Natural killer cell (primary cell): ENCODE results near the gene RSAD2. TPM values are rescaled to one million over a fixed set of nuclear protein-coding genes. Genes with fewer than 3 reads are reported as not detected.

Source experiments
- ATAC-seq, 3 donors: fragments of 150-1000 bp in 2 of 3; fragments of 200-7000 bp in 1 of 3; cut with Tn5 transposase; 1 replicate in 1 of 3; 2 replicates in 2 of 3; pipeline ENCODE4 v1.10.0; 2021; ENCODE audit warnings: mild to moderate bottlenecking in 2 of 3, moderate library complexity in 2 of 3
- DNase-seq, 2 donors: peaks; one replicate each; pipeline versions ENCODE4 v3.0.0 to v3.0.0-alpha.2; 2013 to 2021; ENCODE audit warnings: mixed read lengths in 1 of 2
- H3K27ac ChIP-seq: one replicate; pipeline ENCODE4 v1.5.1; 2013; ENCODE audit warnings: mild to moderate bottlenecking, low read length
- H3K27me3 ChIP-seq: one replicate; pipeline ENCODE4 v1.6.1; 2013; ENCODE audit warnings: low read length; ENCODE audit not compliant: control insufficient read depth, insufficient read depth
- H3K36me3 ChIP-seq: one replicate; pipeline ENCODE4 v1.6.1; 2013; ENCODE audit warnings: low read length; ENCODE audit not compliant: control insufficient read depth, insufficient read depth
- H3K4me1 ChIP-seq: one replicate; pipeline ENCODE4 v1.6.1; 2013; ENCODE audit warnings: low read length; ENCODE audit not compliant: control insufficient read depth, insufficient read depth
- H3K4me3 ChIP-seq: one replicate; pipeline ENCODE4 v1.5.1; 2013; ENCODE audit warnings: low read length
- H3K9me3 ChIP-seq: one replicate; pipeline ENCODE4 v1.6.1; 2013; ENCODE audit warnings: low read length; ENCODE audit not compliant: control insufficient read depth, insufficient read depth
- H3K27ac Mint-ChIP-seq, 2 donors: one replicate each; pipeline ENCODE4 v1.8.0; 2022; ENCODE audit warnings: mild to moderate bottlenecking in 2 of 2, mixed read lengths in 2 of 2, moderate library complexity in 1 of 2
- H3K27me3 Mint-ChIP-seq, 2 donors: one replicate each; pipeline ENCODE4 v1.8.0; 2022; ENCODE audit warnings: low read depth in 2 of 2, mixed read lengths in 2 of 2
- H3K36me3 Mint-ChIP-seq: one replicate; pipeline ENCODE4 v1.8.0; 2022; ENCODE audit warnings: mixed read lengths
- H3K4me1 Mint-ChIP-seq, 2 donors: one replicate each; pipeline ENCODE4 v1.8.0; 2022; ENCODE audit warnings: mixed read lengths in 2 of 2
- H3K4me3 Mint-ChIP-seq: one replicate; pipeline ENCODE4 v1.8.0; 2022; ENCODE audit warnings: mild to moderate bottlenecking, moderate library complexity, mixed read lengths
- H3K9me3 Mint-ChIP-seq, 2 donors: one replicate each; pipeline ENCODE4 v1.8.0; 2022; ENCODE audit warnings: mixed read lengths in 2 of 2
- CTCF ChIP-seq: fragments of 200-600 bp; IDR thresholded peaks from one replicate; pipeline ENCODE4 v1.8.0; 2022; ENCODE audit warnings: antibody characterized with exemption
- WGBS: methylation state at CpG from one replicate; pipeline ENCODE4 v1.1.7; 2013; ENCODE audit warnings: missing lambda C conversion rate; ENCODE audit not compliant: insufficient coverage; 5-methylcytosine and 5-hydroxymethylcytosine counted together
- intact Hi-C: fragments of 100-400 bp; cut with micrococcal nuclease; formaldehyde crosslinking; loops from one replicate; pipeline ENCODE4 v1.14.2; 2022
- total RNA-seq, 4 donors: library from RNA; stranded (reverse); fragments of 120-200 nt in 1 of 4; gene quantifications; one replicate each; pipeline versions ENCODE4 v1.2.3 to v1.2.4, GENCODE V29; 2013 to 2022

The RSAD2 gene
- total RNA-seq, 3 donors from 2014 or later (not counting 1 experiment from before 2014, with no cell fraction given) = 7.9 to 12.0 (median 9.4) TPM

DNA sequence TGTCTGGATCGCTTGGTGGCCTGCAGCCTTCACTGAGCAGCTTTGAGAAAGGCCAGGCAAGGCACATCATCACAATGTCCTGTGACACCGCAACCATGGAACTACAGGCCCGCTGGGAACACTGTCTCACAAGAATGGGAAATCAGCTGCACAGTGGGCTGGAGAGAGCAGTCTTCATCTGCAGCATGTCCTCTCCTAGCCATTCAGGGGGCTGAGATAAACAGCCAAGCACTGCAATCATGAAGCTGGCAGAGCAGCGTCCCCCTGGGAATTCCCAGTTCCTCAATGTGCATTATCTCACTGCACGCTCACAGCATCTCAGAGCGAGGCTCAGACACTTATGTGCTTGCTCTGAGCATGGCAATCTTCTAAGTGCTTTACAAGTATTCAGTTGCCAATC, 13.8 kb upstream of the RSAD2 start:
- intact Hi-C loops = no loop called here
- Mint-ChIP-seq H3K4me3 (peak overlapping the region; percentile 80), H3K27ac (no peak overlapping the region), H3K4me1 (peaks cover 22 to 32% of the 10 kb centered on the region in 2 donors), H3K9me3 (peaks cover 0 to 2% of the 10 kb centered on the region in 2 donors), H3K27me3 (no peaks in the 10 kb centered on the region), H3K36me3 (peaks cover 16% of the 10 kb centered on the region)
- Histone ChIP-seq H3K4me3 (no peak overlapping the region), H3K27ac (no peak overlapping the region), H3K9me3 (peaks cover 6% of the 10 kb centered on the region), H3K36me3 (peaks cover 27% of the 10 kb centered on the region), H3K4me1 (peaks cover 17% of the 10 kb centered on the region), H3K27me3 (no peaks in the 10 kb centered on the region)
- ATAC-seq (no peak), DNase-seq (no peak)
- no peak for TF ChIP-seq CTCF
- WGBS = 88% methylated on average over 6 of the region's 6 CpGs

GRCh38 chr2:6864231-6864754, 13.3 kb upstream of the RSAD2 start:
- Histone ChIP-seq H3K27ac (no peak overlapping the region), H3K4me3 (no peak overlapping the region), H3K36me3 (peaks cover 24% of the 10 kb centered on the region), H3K9me3 (peaks cover 2% of the 10 kb centered on the region), H3K27me3 (no peaks in the 10 kb centered on the region), H3K4me1 (peaks cover 17% of the 10 kb centered on the region)
- no peak for TF ChIP-seq CTCF
- Mint-ChIP-seq H3K9me3 (no peaks in the 10 kb centered on the region), H3K27me3 (no peaks in the 10 kb centered on the region), H3K4me3 (peak overlapping the region; percentile 80), H3K4me1 (peaks cover 22 to 32% of the 10 kb centered on the region in 2 donors), H3K27ac (peak overlapping the region in 1 of 2 donors; percentile 88), H3K36me3 (peaks cover 11% of the 10 kb centered on the region)
- ATAC-seq (no peak), DNase-seq (no peak)
- 73% methylated on average over 8 of the region's 8 CpGs for WGBS
- intact Hi-C loops = no loop called here

GRCh38 chr2:6864923-6865345, 12.6 kb upstream of the RSAD2 start:
- TF ChIP-seq CTCF = no peak
- DNase-seq = no peak
- H3K27me3 Mint-ChIP-seq = no peaks in the 10 kb centered on the region
- no peak for ATAC-seq
- peaks cover 22 to 32% of the 10 kb centered on the region in 2 donors for H3K4me1 Mint-ChIP-seq
- no peaks in the 10 kb centered on the region for H3K9me3 Mint-ChIP-seq
- intact Hi-C loops = no loop called here
- no peaks in the 10 kb centered on the region for H3K27me3 ChIP-seq
- H3K27ac Mint-ChIP-seq = peak overlapping the region in 1 of 2 donors; percentile 88
- peaks cover 17% of the 10 kb centered on the region for H3K36me3 ChIP-seq
- H3K36me3 Mint-ChIP-seq = peaks cover 8% of the 10 kb centered on the region
- H3K4me3 ChIP-seq = peak overlapping the region; percentile 30
- 3% methylated on average over 37 of the region's 37 CpGs for WGBS
- peak overlapping the region; percentile 80 for H3K4me3 Mint-ChIP-seq
- H3K9me3 ChIP-seq = no peaks in the 10 kb centered on the region
- H3K27ac ChIP-seq = no peak overlapping the region
- peaks cover 17% of the 10 kb centered on the region for H3K4me1 ChIP-seq
